ENCODE data around the gene SMIM14.

DNA sequence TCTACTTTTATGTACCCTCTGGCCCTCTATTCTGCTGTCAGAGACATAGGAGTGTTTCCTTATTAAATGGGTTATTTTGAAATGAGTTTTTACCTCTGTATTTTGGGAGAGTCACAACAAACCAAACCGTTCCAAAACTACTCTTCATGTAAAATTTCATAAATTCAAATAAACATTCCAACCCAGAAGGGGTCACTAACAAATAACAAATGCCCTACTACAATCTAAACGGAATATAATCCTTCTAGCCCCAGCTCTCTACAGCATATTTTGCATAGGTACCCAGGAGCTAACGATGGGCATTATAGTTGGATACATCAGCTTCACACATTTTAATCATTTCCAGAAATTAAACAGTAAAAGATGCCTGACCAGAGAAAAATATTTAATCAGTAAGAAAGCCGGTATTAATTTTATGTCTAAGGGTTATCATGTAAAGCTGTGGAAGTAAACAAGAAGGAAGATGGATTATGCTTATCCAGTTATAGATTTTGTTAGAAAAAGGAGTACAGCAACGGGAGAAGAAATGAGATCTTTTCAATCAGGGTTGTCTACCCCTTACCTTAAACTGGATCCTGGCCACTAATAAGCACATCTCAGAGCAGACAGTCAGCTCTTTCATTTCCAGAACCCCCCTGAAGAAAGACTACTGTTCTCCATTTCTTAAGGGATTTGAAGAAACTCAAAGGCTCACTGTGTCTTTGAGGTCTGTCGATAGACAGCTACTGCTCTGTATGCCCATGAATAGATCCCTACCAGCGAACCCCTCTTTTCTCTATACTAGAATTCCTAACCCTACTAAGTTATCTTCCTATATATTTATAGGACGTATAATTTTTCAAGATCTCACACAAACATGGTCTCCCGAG, 112.6 kb downstream of the SMIM14 start:
- TF ChIP-seq, protein P1, sequence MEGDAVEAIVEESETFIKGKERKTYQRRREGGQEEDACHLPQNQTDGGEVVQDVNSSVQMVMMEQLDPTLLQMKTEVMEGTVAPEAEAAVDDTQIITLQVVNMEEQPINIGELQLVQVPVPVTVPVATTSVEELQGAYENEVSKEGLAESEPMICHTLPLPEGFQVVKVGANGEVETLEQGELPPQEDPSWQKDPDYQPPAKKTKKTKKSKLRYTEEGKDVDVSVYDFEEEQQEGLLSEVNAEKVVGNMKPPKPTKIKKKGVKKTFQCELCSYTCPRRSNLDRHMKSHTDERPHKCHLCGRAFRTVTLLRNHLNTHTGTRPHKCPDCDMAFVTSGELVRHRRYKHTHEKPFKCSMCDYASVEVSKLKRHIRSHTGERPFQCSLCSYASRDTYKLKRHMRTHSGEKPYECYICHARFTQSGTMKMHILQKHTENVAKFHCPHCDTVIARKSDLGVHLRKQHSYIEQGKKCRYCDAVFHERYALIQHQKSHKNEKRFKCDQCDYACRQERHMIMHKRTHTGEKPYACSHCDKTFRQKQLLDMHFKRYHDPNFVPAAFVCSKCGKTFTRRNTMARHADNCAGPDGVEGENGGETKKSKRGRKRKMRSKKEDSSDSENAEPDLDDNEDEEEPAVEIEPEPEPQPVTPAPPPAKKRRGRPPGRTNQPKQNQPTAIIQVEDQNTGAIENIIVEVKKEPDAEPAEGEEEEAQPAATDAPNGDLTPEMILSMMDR (IDR thresholded peaks at IDR 0.05) = no peak
- no peak for TF ChIP-seq POLR2AphosphoS5 (IDR thresholded peaks at IDR 0.05; ENCODE audit: low read depth, low read length)
- TF ChIP-seq, protein P2, sequence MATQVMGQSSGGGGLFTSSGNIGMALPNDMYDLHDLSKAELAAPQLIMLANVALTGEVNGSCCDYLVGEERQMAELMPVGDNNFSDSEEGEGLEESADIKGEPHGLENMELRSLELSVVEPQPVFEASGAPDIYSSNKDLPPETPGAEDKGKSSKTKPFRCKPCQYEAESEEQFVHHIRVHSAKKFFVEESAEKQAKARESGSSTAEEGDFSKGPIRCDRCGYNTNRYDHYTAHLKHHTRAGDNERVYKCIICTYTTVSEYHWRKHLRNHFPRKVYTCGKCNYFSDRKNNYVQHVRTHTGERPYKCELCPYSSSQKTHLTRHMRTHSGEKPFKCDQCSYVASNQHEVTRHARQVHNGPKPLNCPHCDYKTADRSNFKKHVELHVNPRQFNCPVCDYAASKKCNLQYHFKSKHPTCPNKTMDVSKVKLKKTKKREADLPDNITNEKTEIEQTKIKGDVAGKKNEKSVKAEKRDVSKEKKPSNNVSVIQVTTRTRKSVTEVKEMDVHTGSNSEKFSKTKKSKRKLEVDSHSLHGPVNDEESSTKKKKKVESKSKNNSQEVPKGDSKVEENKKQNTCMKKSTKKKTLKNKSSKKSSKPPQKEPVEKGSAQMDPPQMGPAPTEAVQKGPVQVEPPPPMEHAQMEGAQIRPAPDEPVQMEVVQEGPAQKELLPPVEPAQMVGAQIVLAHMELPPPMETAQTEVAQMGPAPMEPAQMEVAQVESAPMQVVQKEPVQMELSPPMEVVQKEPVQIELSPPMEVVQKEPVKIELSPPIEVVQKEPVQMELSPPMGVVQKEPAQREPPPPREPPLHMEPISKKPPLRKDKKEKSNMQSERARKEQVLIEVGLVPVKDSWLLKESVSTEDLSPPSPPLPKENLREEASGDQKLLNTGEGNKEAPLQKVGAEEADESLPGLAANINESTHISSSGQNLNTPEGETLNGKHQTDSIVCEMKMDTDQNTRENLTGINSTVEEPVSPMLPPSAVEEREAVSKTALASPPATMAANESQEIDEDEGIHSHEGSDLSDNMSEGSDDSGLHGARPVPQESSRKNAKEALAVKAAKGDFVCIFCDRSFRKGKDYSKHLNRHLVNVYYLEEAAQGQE (IDR thresholded peaks at IDR 0.05; ENCODE audit: insufficient read depth in 1 of 2, low read depth in 2 of 2, low read length in 1 of 2) = no peak
- TF ChIP-seq SIN3A (IDR thresholded peaks at IDR 0.05; ENCODE audit: borderline replicate concordance, insufficient read depth, low read depth, low read length) = no peak
- TF ChIP-seq TCF7L2 (IDR thresholded peaks at IDR 0.05; ENCODE audit: low read depth, low read length) = no peak
